ENCODE results near the gene AURKA.

AURKA gene

DNA sequence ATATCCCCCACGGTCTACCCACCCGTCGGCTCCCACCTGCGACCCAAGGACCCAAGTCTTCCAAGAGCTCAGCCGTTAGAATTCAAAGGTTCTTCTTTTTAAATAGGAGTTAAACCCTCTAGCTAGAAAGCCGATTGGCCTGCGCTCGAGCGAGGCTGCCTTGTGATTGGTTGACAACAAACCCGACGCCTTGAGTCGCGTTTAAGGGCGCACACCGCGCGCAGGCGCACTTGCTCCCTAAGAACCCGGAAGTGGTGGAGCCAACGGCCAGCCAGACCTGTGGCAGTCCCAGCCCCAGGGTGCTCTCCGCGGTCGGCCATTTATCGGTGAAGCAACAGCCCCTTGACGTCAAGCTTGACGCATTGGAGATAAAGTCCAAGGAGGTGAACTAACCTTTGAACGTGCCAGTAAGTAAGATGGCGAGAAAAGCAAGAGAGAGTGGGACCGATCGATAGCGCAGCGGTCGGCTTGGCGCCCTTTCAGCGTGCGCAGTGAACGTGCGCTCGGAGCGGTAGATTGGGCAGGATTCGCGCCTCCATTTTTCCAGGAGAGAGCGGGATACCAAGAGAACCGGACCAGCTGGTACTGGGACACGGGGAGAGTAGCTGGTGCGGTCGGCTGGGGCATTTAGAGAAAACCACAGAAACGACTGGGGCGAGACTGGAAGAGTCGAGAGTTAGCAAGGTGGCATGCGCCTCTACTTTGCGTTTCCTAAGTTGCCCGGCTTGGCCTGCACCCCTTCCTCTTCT lies at the start of gene AURKA, which contains the start of gene CSTF1:
Gene AURKA, minus strand, starts transcription at position 84 of the 749 bp plus-strand sequence. CDS start 4,018 bp downstream, outside the sequence.
Gene CSTF1, plus strand, starts transcription at position 514 of the 749 bp plus-strand sequence. CDS start 2,908 bp downstream, outside the sequence.
- DNase-seq: peak; percentile 98

GRCh38 chr20:56440346-56441007 lies 48.5 kb upstream of the AURKA start:
- peak; percentile 45 for DNase-seq

DNA sequence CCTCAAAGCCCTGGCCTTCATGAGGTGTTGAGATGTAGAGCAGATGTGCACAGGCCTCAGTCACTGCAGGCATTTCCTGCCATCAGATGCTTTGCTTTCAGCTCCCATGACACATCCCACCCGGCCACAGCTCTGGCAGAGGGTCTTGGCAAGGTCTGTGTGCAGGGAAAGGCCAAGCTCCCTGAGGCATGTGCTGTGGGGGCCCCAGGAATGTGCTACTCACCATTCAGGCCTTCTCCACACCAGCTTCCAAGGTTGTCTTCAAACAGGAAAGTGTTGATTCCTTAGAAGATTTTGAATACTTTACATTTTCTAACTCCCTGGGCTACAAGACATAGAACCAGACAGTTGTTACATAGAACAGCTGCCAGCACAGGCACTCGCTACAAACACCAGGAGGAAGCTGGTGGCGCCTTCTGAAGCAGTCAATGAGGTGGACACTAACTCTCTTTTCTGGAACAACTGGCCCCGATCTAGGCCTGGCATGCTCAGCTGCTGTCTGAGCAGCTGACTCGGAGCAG lies 47.8 kb upstream of the AURKA start:
- no peak for DNase-seq

GRCh38 chr20:56438284-56438683 lies 46.3 kb upstream of the AURKA start:
- DNase-seq: no peak

DNA sequence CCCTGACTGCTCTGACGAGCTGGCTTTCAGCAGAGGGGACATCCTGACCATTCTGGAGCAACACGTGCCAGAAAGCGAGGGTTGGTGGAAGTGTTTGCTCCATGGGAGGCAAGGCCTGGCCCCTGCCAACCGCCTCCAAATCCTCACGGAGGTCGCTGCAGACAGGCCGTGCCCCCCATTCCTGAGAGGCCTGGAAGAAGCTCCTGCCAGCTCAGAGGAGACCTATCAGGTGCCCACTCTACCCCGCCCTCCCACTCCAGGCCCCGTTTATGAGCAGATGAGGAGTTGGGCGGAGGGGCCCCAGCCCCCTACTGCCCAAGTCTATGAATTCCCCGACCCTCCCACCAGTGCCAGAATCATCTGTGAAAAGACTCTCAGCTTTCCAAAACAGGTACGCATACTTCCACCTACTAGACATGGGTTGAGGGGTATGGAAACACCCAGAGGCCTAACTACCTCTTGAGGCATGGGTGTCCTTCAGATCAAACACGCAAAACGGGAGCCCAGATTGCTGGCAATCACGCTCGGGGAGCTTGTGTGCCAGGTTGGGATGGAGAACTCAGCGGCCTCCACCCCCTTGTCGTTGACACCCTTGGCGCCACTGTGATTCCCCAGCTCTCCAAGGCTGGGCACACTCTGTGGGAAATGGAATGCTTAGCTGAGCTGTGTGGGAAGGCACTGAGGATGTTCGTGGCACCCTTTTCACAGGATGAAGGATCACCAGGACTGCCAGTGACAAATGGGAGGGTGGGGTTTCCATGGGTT lies 45.4 kb upstream of the AURKA start:
- no peak for DNase-seq

DNA sequence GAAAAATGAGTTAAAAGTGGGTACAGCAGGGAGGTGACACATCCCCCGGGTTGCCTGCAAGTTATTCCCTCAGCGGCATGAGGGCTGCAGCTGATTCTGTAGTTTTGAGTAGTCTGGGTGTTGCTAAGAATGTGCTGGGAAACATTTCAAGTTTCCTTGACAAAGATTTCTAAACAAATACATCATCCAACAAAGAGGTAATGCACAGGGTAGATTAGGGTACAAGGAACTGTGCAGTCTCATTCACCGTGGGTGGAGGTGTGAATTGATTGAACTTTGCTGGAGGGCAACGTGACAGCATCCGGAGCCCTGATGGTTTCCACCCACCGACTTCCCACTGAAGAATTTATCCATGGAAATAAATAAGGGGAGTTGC lies 41.9 kb upstream of the AURKA start:
- DNase-seq: no peak

- DNase-seq: no peak
Measured at GRCh38 chr20:56433221-56433879, 41.3 kb upstream of the AURKA start.

GRCh38 chr20:56431471-56431870 lies 39.5 kb upstream of the AURKA start:
- no peak for DNase-seq

GRCh38 chr20:56430957-56431356 lies 38.9 kb upstream of the AURKA start:
- DNase-seq: no peak

- no peak for DNase-seq
Measured at GRCh38 chr20:56430461-56430860, 38.4 kb upstream of the AURKA start.

GRCh38 chr20:56429941-56430340 lies 37.9 kb upstream of the AURKA start:
- no peak for DNase-seq

GRCh38 chr20:56429502-56429901 lies 37.5 kb upstream of the AURKA start:
- DNase-seq: no peak

DNA sequence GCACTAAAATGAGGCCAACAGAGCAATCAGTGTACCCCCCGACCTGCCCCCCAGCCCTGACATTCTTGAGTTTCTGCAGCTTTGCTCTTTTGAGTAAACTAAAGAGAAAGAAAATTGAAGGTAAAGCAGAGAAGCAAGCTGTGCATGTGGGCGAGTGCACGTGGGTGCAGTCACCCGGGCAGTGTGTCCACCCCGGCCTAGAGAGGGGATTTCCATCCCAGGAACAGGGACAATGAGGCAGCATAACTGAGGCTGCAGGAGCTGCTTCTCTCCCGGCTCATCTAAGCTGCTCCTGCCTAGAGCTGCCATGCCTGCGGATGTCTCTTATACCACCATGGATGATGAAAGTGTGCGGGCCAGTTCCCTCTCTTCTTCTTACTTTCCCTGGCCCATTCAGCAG lies 36.9 kb upstream of the AURKA start:
- DNase-seq: no peak

GRCh38 chr20:56428410-56428809 lies 36.4 kb upstream of the AURKA start:
- DNase-seq: no peak

DNA sequence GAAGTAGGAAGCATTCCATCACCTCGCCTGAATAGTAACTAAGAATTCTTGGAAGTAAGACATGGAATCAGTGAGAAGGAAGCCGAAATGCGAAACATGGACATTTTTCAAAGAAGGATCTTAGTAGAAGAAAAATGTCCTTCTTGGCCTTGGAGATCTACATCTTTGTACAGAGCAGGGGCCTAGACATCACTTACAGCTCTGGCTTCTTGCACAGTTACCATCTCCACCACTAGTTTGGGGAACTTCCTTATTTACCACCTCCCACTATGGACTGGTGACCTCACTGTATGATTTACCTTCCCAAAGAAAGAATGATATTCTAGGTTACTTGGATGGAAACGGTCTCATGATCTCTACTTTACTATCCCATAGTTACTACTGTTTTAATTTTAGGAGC lies 35.8 kb upstream of the AURKA start:
- no peak for DNase-seq

DNA sequence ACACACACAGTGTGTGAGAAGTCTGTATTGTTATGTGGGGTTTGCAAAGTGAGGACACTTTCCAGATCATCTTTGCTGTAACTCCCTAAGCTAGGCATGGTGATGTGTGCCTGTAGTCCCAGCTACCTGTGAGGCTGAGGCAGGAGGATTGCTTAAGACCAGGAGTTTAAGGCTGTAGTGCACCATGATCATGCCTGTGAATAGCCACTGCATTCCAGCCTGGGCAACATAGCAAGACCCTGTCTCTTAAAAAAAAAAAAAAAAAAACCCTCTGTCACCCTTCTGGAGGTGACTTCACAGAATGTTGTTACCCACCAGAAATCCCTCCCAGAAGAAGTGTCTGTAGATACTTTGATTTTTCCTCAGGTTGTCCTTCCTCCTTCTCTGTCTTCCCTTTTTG lies 34.9 kb upstream of the AURKA start:
- DNase-seq: no peak

GRCh38 chr20:56426026-56426425 lies 34.0 kb upstream of the AURKA start:
- DNase-seq: no peak

DNA sequence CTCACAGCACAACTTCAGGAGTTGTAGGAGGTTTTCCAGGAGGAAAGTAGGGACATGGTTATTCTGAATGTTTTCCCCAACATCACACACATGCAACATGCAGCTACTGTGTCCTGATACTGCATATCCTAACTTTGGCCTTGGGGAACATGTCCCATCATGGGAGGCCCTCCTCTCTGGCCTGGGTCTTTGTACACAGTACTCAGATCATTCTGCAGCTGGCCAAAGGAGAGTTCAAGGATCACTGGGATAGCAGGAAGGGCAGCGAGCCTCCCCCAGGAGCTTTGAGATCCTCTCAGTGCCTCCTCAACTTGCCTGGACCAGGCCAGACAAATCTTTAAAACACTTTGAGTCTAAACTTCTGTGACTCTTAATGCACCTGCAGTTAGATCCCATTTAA lies 32.9 kb upstream of the AURKA start:
- no peak for DNase-seq

GRCh38 chr20:56423886-56424285 lies 31.9 kb upstream of the AURKA start:
- no peak for DNase-seq

GRCh38 chr20:56423211-56423610 lies 31.2 kb upstream of the AURKA start:
- no peak for DNase-seq

- DNase-seq: no peak
Measured at GRCh38 chr20:56422824-56423189, 30.8 kb upstream of the AURKA start.

DNA sequence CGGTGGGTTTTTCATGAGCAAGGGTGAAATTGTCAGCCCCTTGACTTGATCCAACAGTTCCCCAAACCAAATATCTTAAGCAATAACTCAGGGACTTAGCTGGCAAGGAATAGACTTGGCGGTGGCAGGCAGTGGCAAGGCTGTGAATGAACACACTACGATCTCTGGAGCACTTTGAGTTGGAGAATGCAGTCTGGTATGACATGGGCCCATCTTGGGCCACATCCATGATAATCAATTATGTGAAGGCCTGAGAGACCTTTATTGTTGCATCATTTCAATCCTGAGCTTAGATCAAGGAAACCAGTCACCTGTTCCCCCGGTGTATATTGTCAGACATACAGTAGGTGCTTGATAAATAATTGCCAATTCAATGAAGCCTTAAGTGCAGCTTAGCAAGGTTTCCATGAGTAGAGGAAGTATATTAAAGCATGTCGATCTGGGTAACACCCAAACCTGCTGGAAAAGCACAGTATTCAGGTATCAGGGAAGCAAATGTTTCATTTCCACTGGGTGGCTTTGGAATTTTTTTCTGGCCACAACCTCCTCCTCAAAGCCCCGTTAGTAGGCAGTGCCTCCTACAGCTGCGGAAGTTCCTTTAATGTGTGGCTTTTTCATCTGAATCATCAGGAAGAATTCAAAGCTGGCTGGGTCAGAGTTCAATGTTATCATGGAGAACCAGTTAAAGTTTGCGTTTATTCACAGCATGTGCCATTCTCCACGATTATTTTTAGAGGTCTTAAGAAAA lies 30.2 kb upstream of the AURKA start:
- DNase-seq: peak; percentile 34
